Liver (tissue), 9 donors: ENCODE results near the gene TUBA4A. TPM values are rescaled to one million over a fixed set of nuclear protein-coding genes. Genes with fewer than 3 reads are reported as not detected.
A peak's percentile ranks its signal among the peaks of the same experiment; 100 is the strongest.

Experiments
- DNase-seq: peaks from one replicate; pipeline ENCODE4 v3.0.0-alpha.2; 2017; ENCODE audit warnings: low spot score
- H3K27ac ChIP-seq, 2 donors: one replicate each; pipeline ENCODE4 v1.7.0; 2013; ENCODE audit warnings: inconsistent platforms in 2 of 2, low read length in 2 of 2, control low read depth in 1 of 2, low read depth in 1 of 2, mild to moderate bottlenecking in 1 of 2
- H3K27me3 ChIP-seq, 4 donors: one replicate each; pipeline versions ENCODE4 v1.6.1 to v1.7.0; 2013; ENCODE audit warnings: low read length in 3 of 4, inconsistent platforms in 1 of 4, mild to moderate bottlenecking in 1 of 4, moderate library complexity in 1 of 4; ENCODE audit not compliant: control insufficient read depth in 4 of 4, insufficient read depth in 4 of 4
- H3K36me3 ChIP-seq, 4 donors: one replicate each; pipeline versions ENCODE4 v1.6.1 to v1.7.0; 2013; ENCODE audit warnings: low read length in 3 of 4, mild to moderate bottlenecking in 3 of 4, low read depth in 1 of 4, moderate library complexity in 1 of 4; ENCODE audit not compliant: control insufficient read depth in 4 of 4, insufficient read depth in 3 of 4
- H3K4me1 ChIP-seq, 4 donors: one replicate each; pipeline versions ENCODE4 v1.6.1 to v1.7.0; 2013; ENCODE audit warnings: low read length in 3 of 4, mild to moderate bottlenecking in 3 of 4, moderate library complexity in 1 of 4; ENCODE audit not compliant: control insufficient read depth in 4 of 4, insufficient read depth in 4 of 4
- H3K4me3 ChIP-seq, 3 donors: one replicate each; pipeline versions ENCODE4 v1.6.1 to v1.7.0; 2013; ENCODE audit warnings: low read length in 3 of 3, control low read depth in 1 of 3, low read depth in 1 of 3, mild to moderate bottlenecking in 1 of 3
- H3K9ac ChIP-seq, 2 donors: one replicate each; pipeline ENCODE4 v1.7.0; 2013; ENCODE audit warnings: low read length in 2 of 2, mild to moderate bottlenecking in 2 of 2, moderate library complexity in 2 of 2, control low read depth in 1 of 2, low read depth in 1 of 2
- H3K9me3 ChIP-seq, 4 donors: one replicate each; pipeline versions ENCODE4 v1.6.1 to v1.7.0; 2013; ENCODE audit warnings: low read length in 3 of 4; ENCODE audit not compliant: control insufficient read depth in 4 of 4
- ATF3 ChIP-seq: IDR thresholded peaks from 2 replicates; pipeline ENCODE4 v1.6.1; 2016; ENCODE audit warnings: antibody characterized with exemption
- CTCF ChIP-seq: fragments of 150-350 bp; IDR thresholded peaks from 2 replicates; pipeline ENCODE4 v1.5.1; 2017; ENCODE audit warnings: improper control_type of control experiment, low read depth, low read length; ENCODE audit not compliant: missing input control
- EGR1 ChIP-seq, 2 donors: IDR thresholded peaks; 2 replicates each; pipeline ENCODE4 v1.6.1; 2016 to 2018; ENCODE audit warnings: antibody characterized with exemption in 2 of 2, low read depth in 2 of 2
- FOXA1 ChIP-seq: IDR thresholded peaks from 2 replicates; pipeline ENCODE4 v1.6.1; 2016; ENCODE audit warnings: antibody characterized with exemption
- FOXA2 ChIP-seq: IDR thresholded peaks from 2 replicates; pipeline ENCODE4 v1.6.1; 2016; ENCODE audit warnings: antibody characterized with exemption
- GABPA ChIP-seq, 2 donors: IDR thresholded peaks in 1 of 2; conservative IDR thresholded peaks in 1 of 2; 2 replicates each; pipeline ENCODE4 v1.6.1; 2016; ENCODE audit warnings: antibody characterized with exemption in 2 of 2, mild to moderate bottlenecking in 1 of 2, moderate library complexity in 1 of 2
- HNF4A ChIP-seq, 2 donors: conservative IDR thresholded peaks; 2 replicates each; pipeline ENCODE4 v1.6.1; 2016; ENCODE audit warnings: antibody characterized with exemption in 2 of 2, mild to moderate bottlenecking in 2 of 2
- HNF4G ChIP-seq: IDR thresholded peaks from 2 replicates; pipeline ENCODE4 v1.6.1; 2016; ENCODE audit warnings: antibody characterized with exemption
- JUND ChIP-seq, 2 donors: IDR thresholded peaks; 2 replicates each; pipeline ENCODE4 v1.6.1; 2016; ENCODE audit warnings: antibody characterized with exemption in 2 of 2
- MAX ChIP-seq: IDR thresholded peaks from 2 replicates; pipeline ENCODE4 v1.6.1; 2016; ENCODE audit warnings: antibody characterized with exemption
- NR2F2 ChIP-seq: IDR thresholded peaks from 2 replicates; pipeline ENCODE4 v1.6.1; 2016; ENCODE audit warnings: antibody characterized with exemption
- RAD21 ChIP-seq, 2 donors: IDR thresholded peaks; 2 replicates each; pipeline ENCODE4 v1.6.1; 2016; ENCODE audit warnings: antibody characterized with exemption in 2 of 2, mild to moderate bottlenecking in 2 of 2
- REST ChIP-seq: IDR thresholded peaks from 2 replicates; pipeline ENCODE4 v1.6.1; 2016; ENCODE audit warnings: antibody characterized with exemption, mild to moderate bottlenecking
- RXRA ChIP-seq, 2 donors: IDR thresholded peaks; 2 replicates each; pipeline ENCODE4 v1.6.1; 2017 to 2018; ENCODE audit warnings: antibody characterized with exemption in 2 of 2, mild to moderate bottlenecking in 1 of 2
- SP1 ChIP-seq: IDR thresholded peaks from 2 replicates; pipeline ENCODE4 v1.6.1; 2018; ENCODE audit warnings: antibody characterized with exemption, mild to moderate bottlenecking
- TAF1 ChIP-seq: conservative IDR thresholded peaks from 2 replicates; pipeline ENCODE4 v1.6.1; 2016; ENCODE audit warnings: antibody characterized with exemption, mild to moderate bottlenecking
- YY1 ChIP-seq: IDR thresholded peaks from 2 replicates; pipeline ENCODE4 v1.6.1; 2016; ENCODE audit warnings: antibody characterized with exemption, mild to moderate bottlenecking
- ZBTB33 ChIP-seq: IDR thresholded peaks from 2 replicates; pipeline ENCODE4 v1.6.1; 2016; ENCODE audit warnings: antibody characterized with exemption
- WGBS: extraction: QIAGEN DNeasy Blood & Tissue Kit; methylation state at CpG from one replicate; pipeline ENCODE4 v1.1.7; 2013; 5-methylcytosine and 5-hydroxymethylcytosine counted together
- polyA plus RNA-seq, 2 donors: library from polyadenylated mRNA; stranded (reverse) in 1 of 2; unstranded in 1 of 2; fragments of 200-250 nt in 1 of 2; fragments of >200 nt in 1 of 2; fragmentation: Nextera tagmentation in 1 of 2; extraction: Ambion mirVana in 1 of 2; gene quantifications; one replicate each; pipeline versions ENCODE4 v1.2.1 to v1.2.3, GENCODE V29; 2013 to 2015
- total RNA-seq, 2 donors: library from RNA; depleted of rRNA; stranded (reverse); fragments of >200 nt; gene quantifications; one replicate each; pipeline ENCODE4 v1.2.3, GENCODE V29; 2014
- donor health status: healthy.
- donor health status: healthy.
- donor health status: healthy.
- donor health status: healthy.
- donor health status: healthy.

Gene TUBA4A
- total and polyA plus RNA-seq, 4 donors, result 16.2 to 63.1 (median 31.6) TPM

- peaks cover 19 to 58% (median 45%) of the 10 kb centered on the region in 4 donors for H3K4me1 ChIP-seq
- H3K27ac ChIP-seq, result peak overlapping the region; percentile 42 to 52
- peaks cover 0 to 3% (median 0%) of the 10 kb centered on the region in 4 donors for H3K36me3 ChIP-seq
- no peak for TF ChIP-seq ZBTB33
- TF ChIP-seq HNF4G, result no peak
- no peak for TF ChIP-seq CTCF
- TF ChIP-seq GABPA (IDR thresholded peaks at IDR 0.05 in 1 of 2, conservative IDR thresholded peaks at IDR 0.05 in 1 of 2), result no peak
- no peak for TF ChIP-seq YY1
- TF ChIP-seq FOXA2, result no peak
- no peak for TF ChIP-seq SP1
- no peak for TF ChIP-seq EGR1 (IDR thresholded peaks at IDR 0.05; ENCODE audit: low read depth in 2 of 2)
- no peak for TF ChIP-seq JUND (IDR thresholded peaks at IDR 0.05)
- TF ChIP-seq RAD21 (IDR thresholded peaks at IDR 0.05), result no peak
- no peak for TF ChIP-seq FOXA1
- TF ChIP-seq RXRA (IDR thresholded peaks at IDR 0.05), result no peak
- DNase-seq, result no peak
- no peaks in the 10 kb centered on the region for H3K9me3 ChIP-seq
- no peak overlapping the region for H3K9ac ChIP-seq
- no peak overlapping the region for H3K4me3 ChIP-seq
- WGBS, result 85% methylated on average over 5 of the region's 5 CpGs
- H3K27me3 ChIP-seq, result no peaks in the 10 kb centered on the region
Measured at GRCh38 chr2:219252084-219252483, 1.6 kb downstream of the TUBA4A start.

- H3K27me3 ChIP-seq, result no peaks in the 10 kb centered on the region
- H3K9me3 ChIP-seq, result no peaks in the 10 kb centered on the region
- peak overlapping the region in 1 of 2 donors; percentile 36 for H3K27ac ChIP-seq
- no peak overlapping the region for H3K4me3 ChIP-seq
- TF ChIP-seq HNF4G (no peak), FOXA2 (no peak), REST (no peak), TAF1 (no peak), MAX (no peak), RXRA (IDR thresholded peaks at IDR 0.05) (no peak), ATF3 (no peak), EGR1 (IDR thresholded peaks at IDR 0.05; ENCODE audit: low read depth in 2 of 2) (no peak), SP1 (no peak), HNF4A (conservative IDR thresholded peaks at IDR 0.05) (no peak), ZBTB33 (no peak), NR2F2 (no peak), GABPA (IDR thresholded peaks at IDR 0.05 in 1 of 2, conservative IDR thresholded peaks at IDR 0.05 in 1 of 2) (no peak), FOXA1 (no peak), RAD21 (IDR thresholded peaks at IDR 0.05) (no peak), JUND (IDR thresholded peaks at IDR 0.05) (no peak), CTCF (no peak), YY1 (no peak)
- WGBS, result 87% methylated on average over 6 of the region's 6 CpGs
- no peak overlapping the region for H3K9ac ChIP-seq
- peaks cover 0 to 3% (median 0%) of the 10 kb centered on the region in 4 donors for H3K36me3 ChIP-seq
- peaks cover 19 to 62% (median 49%) of the 10 kb centered on the region in 4 donors for H3K4me1 ChIP-seq
- DNase-seq, result no peak
Measured at GRCh38 chr2:219251656-219252055, 2.1 kb downstream of the TUBA4A start.
